Astrocyte of the spinal cord (primary cell): ENCODE results near the gene HRH2.

Experiments
- DNase-seq: peaks from one replicate; pipeline ENCODE4 v3.0.0; 2011; ENCODE audit warnings: low read depth, low spot score
- H3K4me3 ChIP-seq: 2 replicates; pipeline ENCODE4 v1.5.1; 2011; ENCODE audit warnings: low read depth, mild to moderate bottlenecking, low read length, moderate library complexity
- in situ Hi-C: cut with HindIII; loops from 2 replicates; pipeline ENCODE4 v1.10.0; 2017; ENCODE audit warnings: low sequenced_read_pairs
- TF ChIP-seq, protein P1 (sequence below): IDR thresholded peaks from 2 replicates; pipeline ENCODE4 v1.5.1; 2012; ENCODE audit warnings: low read depth, mild to moderate bottlenecking, low read length, inconsistent platforms

HRH2 gene

GRCh38 chr5:175731172-175731571, 73.3 kb downstream of the HRH2 start:
- DNase-seq: no peak
- TF ChIP-seq, protein P1, sequence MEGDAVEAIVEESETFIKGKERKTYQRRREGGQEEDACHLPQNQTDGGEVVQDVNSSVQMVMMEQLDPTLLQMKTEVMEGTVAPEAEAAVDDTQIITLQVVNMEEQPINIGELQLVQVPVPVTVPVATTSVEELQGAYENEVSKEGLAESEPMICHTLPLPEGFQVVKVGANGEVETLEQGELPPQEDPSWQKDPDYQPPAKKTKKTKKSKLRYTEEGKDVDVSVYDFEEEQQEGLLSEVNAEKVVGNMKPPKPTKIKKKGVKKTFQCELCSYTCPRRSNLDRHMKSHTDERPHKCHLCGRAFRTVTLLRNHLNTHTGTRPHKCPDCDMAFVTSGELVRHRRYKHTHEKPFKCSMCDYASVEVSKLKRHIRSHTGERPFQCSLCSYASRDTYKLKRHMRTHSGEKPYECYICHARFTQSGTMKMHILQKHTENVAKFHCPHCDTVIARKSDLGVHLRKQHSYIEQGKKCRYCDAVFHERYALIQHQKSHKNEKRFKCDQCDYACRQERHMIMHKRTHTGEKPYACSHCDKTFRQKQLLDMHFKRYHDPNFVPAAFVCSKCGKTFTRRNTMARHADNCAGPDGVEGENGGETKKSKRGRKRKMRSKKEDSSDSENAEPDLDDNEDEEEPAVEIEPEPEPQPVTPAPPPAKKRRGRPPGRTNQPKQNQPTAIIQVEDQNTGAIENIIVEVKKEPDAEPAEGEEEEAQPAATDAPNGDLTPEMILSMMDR: no peak
- in situ Hi-C loops: no loop called here
- no peak overlapping the region for H3K4me3 ChIP-seq

- TF ChIP-seq, protein P1: no peak
- in situ Hi-C loops: no loop called here
- no peak for DNase-seq
- H3K4me3 ChIP-seq: no peak overlapping the region
Measured at GRCh38 chr5:175731756-175732465, 74.0 kb downstream of the HRH2 start.

DNA sequence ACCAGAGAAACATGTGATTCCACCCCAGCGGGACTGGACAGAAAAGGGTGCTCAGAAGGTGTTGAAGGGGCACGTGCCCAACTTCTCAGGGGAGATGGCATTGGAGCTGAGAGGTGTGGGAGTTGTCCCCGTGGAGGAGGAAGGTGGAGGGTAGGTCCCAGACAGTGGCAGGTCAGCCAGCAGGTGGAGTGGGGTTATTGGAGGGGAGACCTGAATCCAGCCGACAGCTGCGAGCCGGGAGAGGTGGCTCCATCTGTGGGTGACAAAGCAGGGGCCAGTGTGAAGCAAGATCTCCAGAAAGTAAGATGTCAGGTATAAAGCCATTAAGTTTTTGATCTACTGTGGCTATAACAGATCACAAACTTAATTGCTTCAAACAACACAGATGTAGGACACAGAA, 75.1 kb downstream of the HRH2 start:
- H3K4me3 ChIP-seq: no peak overlapping the region
- TF ChIP-seq, protein P1: no peak
- in situ Hi-C loops: no loop called here
- DNase-seq: no peak

- in situ Hi-C loops: no loop called here
- H3K4me3 ChIP-seq: no peak overlapping the region
- no peak for DNase-seq
- TF ChIP-seq, protein P1: no peak
Measured at GRCh38 chr5:175734016-175734415, 76.1 kb downstream of the HRH2 start.

DNA sequence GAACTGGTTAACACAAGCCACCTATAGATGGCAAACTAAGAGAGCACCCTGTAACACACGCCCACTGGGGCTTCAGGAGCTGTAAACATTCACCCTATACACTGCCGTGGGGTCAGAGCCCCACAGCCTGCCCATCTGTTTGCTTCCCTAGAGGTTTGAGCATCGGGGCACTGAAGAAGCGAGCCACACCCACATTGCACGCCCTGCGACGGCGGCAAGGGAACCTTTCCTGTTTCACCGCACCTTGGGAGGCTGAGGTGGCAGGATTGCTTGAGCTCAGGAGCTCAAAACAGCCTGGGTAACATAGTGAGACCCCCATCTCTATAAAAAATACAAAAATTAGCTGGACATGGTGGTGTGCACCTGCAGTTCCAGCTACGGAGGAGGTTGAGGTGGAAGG, 76.6 kb downstream of the HRH2 start:
- in situ Hi-C loops: no loop called here
- no peak for DNase-seq
- TF ChIP-seq, protein P1: no peak
- H3K4me3 ChIP-seq: no peak overlapping the region

GRCh38 chr5:175735701-175736100, 77.8 kb downstream of the HRH2 start:
- DNase-seq: no peak
- TF ChIP-seq, protein P1: no peak
- no peak overlapping the region for H3K4me3 ChIP-seq
- in situ Hi-C loops: no loop called here
